WTC11 (cell line): ENCODE measurements around the gene SEMA6D. TPM values are rescaled to one million over a fixed set of nuclear protein-coding genes. Genes with fewer than 3 reads are reported as not detected.

Source experiments
- ATAC-seq: fragments of 200-7000 bp; cut with Tn5 transposase; 2 replicates; pipeline ENCODE4 v1.10.0; 2021; ENCODE audit warnings: mild to moderate bottlenecking, moderate library complexity
- CTCF ChIA-PET: fragments of 300-600 bp; sonication (Branson Sonifier 250); formaldehyde crosslinking; loops from one replicate; lab custom pipeline; 2021; ENCODE audit warnings: antibody characterized with exemption; lab: Charles Lee
- POLR2A ChIA-PET: fragments of 350-600 bp; sonication (Branson Sonifier 250); formaldehyde crosslinking; loops from one replicate; lab custom pipeline; 2021; ENCODE audit warnings: antibody characterized with exemption; lab: Charles Lee
- DNase-seq: peaks from one replicate; pipeline ENCODE4 v3.0.0; 2021; ENCODE audit warnings: low spot score
- H3K27ac Mint-ChIP-seq: 2 replicates; pipeline ENCODE4 v1.8.0; 2021; ENCODE audit warnings: mixed read lengths
- H3K27me3 Mint-ChIP-seq: 2 replicates; pipeline ENCODE4 v1.8.0; 2021; ENCODE audit warnings: low read depth, mild to moderate bottlenecking, moderate library complexity, mixed read lengths
- H3K36me3 Mint-ChIP-seq: 2 replicates; pipeline ENCODE4 v1.8.0; 2021; ENCODE audit warnings: mixed read lengths
- H3K4me1 Mint-ChIP-seq: 2 replicates; pipeline ENCODE4 v1.8.0; 2022; ENCODE audit warnings: mixed read lengths
- H3K4me3 Mint-ChIP-seq: 2 replicates; pipeline ENCODE4 v1.8.0; 2021; ENCODE audit warnings: mild to moderate bottlenecking, moderate library complexity, mixed read lengths
- H3K9me3 Mint-ChIP-seq: 2 replicates; pipeline ENCODE4 v1.8.0; 2021; ENCODE audit warnings: mixed read lengths
- CREB1 ChIP-seq: sonication (generic); formaldehyde crosslinking; IDR thresholded peaks from 2 replicates; pipeline ENCODE4 v1.8.0; 2023; ENCODE audit warnings: mild to moderate bottlenecking, missing genetic modification reagents
- ELF4 ChIP-seq: sonication (generic); formaldehyde crosslinking; IDR thresholded peaks from 2 replicates; pipeline ENCODE4 v1.8.1; 2022; ENCODE audit warnings: low read depth, mild to moderate bottlenecking, moderate library complexity, missing genetic modification reagents
- ETV6 ChIP-seq: sonication (generic); formaldehyde crosslinking; IDR thresholded peaks from 2 replicates; pipeline ENCODE4 v1.8.1; 2022; ENCODE audit warnings: mild to moderate bottlenecking, missing genetic modification reagents
- FOXP1 ChIP-seq: sonication (generic); formaldehyde crosslinking; IDR thresholded peaks from 2 replicates; pipeline ENCODE4 v1.8.0; 2022; ENCODE audit warnings: missing genetic modification reagents, mild to moderate bottlenecking, moderate library complexity, borderline replicate concordance
- IRF2 ChIP-seq: sonication (generic); formaldehyde crosslinking; IDR thresholded peaks from 2 replicates; pipeline ENCODE4 v1.8.0; 2022; ENCODE audit warnings: low read depth, missing genetic modification reagents, borderline replicate concordance
- JAZF1 ChIP-seq: fragments of 250-450 bp; sonication (Bioruptor Pico); IDR thresholded peaks from 2 replicates; pipeline ENCODE4 v1.9.0; 2021; ENCODE audit warnings: moderate library complexity, mild to moderate bottlenecking, inconsistent platforms
- MXD4 ChIP-seq: fragments of 250-450 bp; sonication (Bioruptor Pico); IDR thresholded peaks from 2 replicates; pipeline ENCODE4 v1.8.0; 2021; ENCODE audit warnings: mild to moderate bottlenecking, moderate library complexity, borderline replicate concordance
- MYBL2 ChIP-seq: sonication (generic); formaldehyde crosslinking; IDR thresholded peaks from 2 replicates; pipeline ENCODE4 v1.8.1; 2023; ENCODE audit warnings: mild to moderate bottlenecking, moderate library complexity, missing genetic modification reagents
- NR3C1 ChIP-seq: sonication (generic); formaldehyde crosslinking; conservative IDR thresholded peaks from 2 replicates; pipeline ENCODE4 v1.8.1; 2023; ENCODE audit warnings: low read depth, mild to moderate bottlenecking, missing genetic modification reagents
- PRRX2 ChIP-seq: fragments of 250-450 bp; sonication (Bioruptor Pico); IDR thresholded peaks from 2 replicates; pipeline ENCODE4 v1.8.0; 2021; ENCODE audit warnings: mild to moderate bottlenecking
- SP1 ChIP-seq: sonication (generic); formaldehyde crosslinking; conservative IDR thresholded peaks from 2 replicates; pipeline ENCODE4 v1.8.1; 2022; ENCODE audit warnings: missing genetic modification reagents
- TCF7 ChIP-seq: sonication (generic); formaldehyde crosslinking; IDR thresholded peaks from 2 replicates; pipeline ENCODE4 v1.8.0; 2022; ENCODE audit warnings: mild to moderate bottlenecking, low read depth, missing genetic modification reagents, moderate library complexity
- TEAD1 ChIP-seq: sonication (generic); formaldehyde crosslinking; IDR thresholded peaks from 2 replicates; pipeline ENCODE4 v1.8.0; 2022; ENCODE audit warnings: mild to moderate bottlenecking, missing genetic modification reagents
- ZNF138 ChIP-seq: sonication (generic); formaldehyde crosslinking; conservative IDR thresholded peaks from 2 replicates; pipeline ENCODE4 v1.8.1; 2022; ENCODE audit warnings: mild to moderate bottlenecking, moderate library complexity, missing genetic modification reagents
- ZNF416 ChIP-seq: fragments of 250-450 bp; sonication (Bioruptor Pico); IDR thresholded peaks from 2 replicates; pipeline ENCODE4 v1.9.0; 2021; ENCODE audit warnings: mild to moderate bottlenecking, inconsistent platforms
- ZNF671 ChIP-seq: fragments of 250-450 bp; sonication (Bioruptor Pico); IDR thresholded peaks from 2 replicates; pipeline ENCODE4 v1.8.0; 2021; ENCODE audit warnings: mild to moderate bottlenecking
- total RNA-seq: library from RNA; stranded (reverse); gene quantifications from 3 replicates; pipeline ENCODE4 v1.2.3, GENCODE V29; 2021
- TF ChIP-seq, protein P1 (sequence below): sonication (generic); formaldehyde crosslinking; IDR thresholded peaks from 2 replicates; pipeline ENCODE4 v1.8.0; 2023; ENCODE audit warnings: mild to moderate bottlenecking, missing genetic modification reagents
- TF ChIP-seq, protein P2 (sequence below): sonication (generic); formaldehyde crosslinking; IDR thresholded peaks from 2 replicates; pipeline ENCODE4 v1.8.1; 2022; ENCODE audit warnings: mild to moderate bottlenecking, missing genetic modification reagents, moderate library complexity, borderline replicate concordance
- TF ChIP-seq, protein P3 (sequence below): sonication (generic); formaldehyde crosslinking; IDR thresholded peaks from 2 replicates; pipeline ENCODE4 v1.8.0; 2022; ENCODE audit warnings: mild to moderate bottlenecking, missing genetic modification reagents
- TF ChIP-seq, protein P4 (sequence below): fragments of 250-450 bp; sonication (Bioruptor Pico); IDR thresholded peaks from 2 replicates; pipeline ENCODE4 v1.8.0; 2021; ENCODE audit warnings: mild to moderate bottlenecking
- TF ChIP-seq, protein P5 (sequence below): sonication (generic); formaldehyde crosslinking; IDR thresholded peaks from 2 replicates; pipeline ENCODE4 v1.8.1; 2023; ENCODE audit warnings: mild to moderate bottlenecking, moderate library complexity, missing genetic modification reagents
- TF ChIP-seq, protein P6 (sequence below): fragments of 250-450 bp; sonication (Bioruptor Pico); IDR thresholded peaks from 2 replicates; pipeline ENCODE4 v1.9.0; 2021; ENCODE audit warnings: mild to moderate bottlenecking

The SEMA6D gene
- total RNA-seq, 1 experiment from 2014 or later: 2.6 TPM

DNA sequence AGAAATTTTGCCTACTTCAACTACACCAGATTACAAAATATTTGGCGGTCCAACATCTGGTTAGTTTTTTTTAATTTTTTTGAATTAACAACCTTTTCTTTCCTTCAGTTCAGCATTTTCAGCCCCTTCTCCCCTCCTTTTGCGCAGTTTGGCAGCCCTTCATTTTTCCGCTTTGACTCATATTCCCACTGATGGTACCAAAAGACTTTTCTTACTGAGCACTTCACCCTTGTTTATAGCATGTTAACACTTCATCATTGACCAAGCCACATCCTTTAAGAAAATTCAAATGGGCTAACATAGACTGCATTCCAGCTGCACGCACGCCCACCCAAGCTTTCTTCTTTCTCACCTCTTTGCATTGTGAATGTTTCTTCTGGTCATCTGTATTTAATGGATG, 49.7 kb downstream of the SEMA6D start:
- CTCF ChIA-PET: no interaction called here
- peaks cover 14% of the 10 kb centered on the region for H3K9me3 Mint-ChIP-seq
- POLR2A ChIA-PET: interaction anchor here (0.7 kb wide), 1 partner anchor 74 kb away, joined by 3 read pairs; no protein-coding TSS in a partner anchor
- DNase-seq (no peak), ATAC-seq (no peak)
- no peak overlapping the region for H3K4me3 Mint-ChIP-seq
- TF ChIP-seq, protein P1, sequence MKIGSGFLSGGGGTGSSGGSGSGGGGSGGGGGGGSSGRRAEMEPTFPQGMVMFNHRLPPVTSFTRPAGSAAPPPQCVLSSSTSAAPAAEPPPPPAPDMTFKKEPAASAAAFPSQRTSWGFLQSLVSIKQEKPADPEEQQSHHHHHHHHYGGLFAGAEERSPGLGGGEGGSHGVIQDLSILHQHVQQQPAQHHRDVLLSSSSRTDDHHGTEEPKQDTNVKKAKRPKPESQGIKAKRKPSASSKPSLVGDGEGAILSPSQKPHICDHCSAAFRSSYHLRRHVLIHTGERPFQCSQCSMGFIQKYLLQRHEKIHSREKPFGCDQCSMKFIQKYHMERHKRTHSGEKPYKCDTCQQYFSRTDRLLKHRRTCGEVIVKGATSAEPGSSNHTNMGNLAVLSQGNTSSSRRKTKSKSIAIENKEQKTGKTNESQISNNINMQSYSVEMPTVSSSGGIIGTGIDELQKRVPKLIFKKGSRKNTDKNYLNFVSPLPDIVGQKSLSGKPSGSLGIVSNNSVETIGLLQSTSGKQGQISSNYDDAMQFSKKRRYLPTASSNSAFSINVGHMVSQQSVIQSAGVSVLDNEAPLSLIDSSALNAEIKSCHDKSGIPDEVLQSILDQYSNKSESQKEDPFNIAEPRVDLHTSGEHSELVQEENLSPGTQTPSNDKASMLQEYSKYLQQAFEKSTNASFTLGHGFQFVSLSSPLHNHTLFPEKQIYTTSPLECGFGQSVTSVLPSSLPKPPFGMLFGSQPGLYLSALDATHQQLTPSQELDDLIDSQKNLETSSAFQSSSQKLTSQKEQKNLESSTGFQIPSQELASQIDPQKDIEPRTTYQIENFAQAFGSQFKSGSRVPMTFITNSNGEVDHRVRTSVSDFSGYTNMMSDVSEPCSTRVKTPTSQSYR (CRISPR knock-in tag): no peak
- TF ChIP-seq IRF2 (CRISPR knock-in tag) (no peak), ELF4 (CRISPR knock-in tag) (no peak), NR3C1 (CRISPR knock-in tag) (no peak), MYBL2 (CRISPR knock-in tag) (no peak), SP1 (CRISPR knock-in tag) (no peak), TEAD1 (CRISPR knock-in tag) (no peak), MXD4 (no peak), PRRX2 (CRISPR knock-in tag) (no peak)
- no peak overlapping the region for H3K27ac Mint-ChIP-seq
- H3K36me3 Mint-ChIP-seq: peaks cover 13% of the 10 kb centered on the region
- H3K4me1 Mint-ChIP-seq: peaks cover 17% of the 10 kb centered on the region; the same call in 1 of the 2 replicates
- H3K27me3 Mint-ChIP-seq: no peaks in the 10 kb centered on the region

DNA sequence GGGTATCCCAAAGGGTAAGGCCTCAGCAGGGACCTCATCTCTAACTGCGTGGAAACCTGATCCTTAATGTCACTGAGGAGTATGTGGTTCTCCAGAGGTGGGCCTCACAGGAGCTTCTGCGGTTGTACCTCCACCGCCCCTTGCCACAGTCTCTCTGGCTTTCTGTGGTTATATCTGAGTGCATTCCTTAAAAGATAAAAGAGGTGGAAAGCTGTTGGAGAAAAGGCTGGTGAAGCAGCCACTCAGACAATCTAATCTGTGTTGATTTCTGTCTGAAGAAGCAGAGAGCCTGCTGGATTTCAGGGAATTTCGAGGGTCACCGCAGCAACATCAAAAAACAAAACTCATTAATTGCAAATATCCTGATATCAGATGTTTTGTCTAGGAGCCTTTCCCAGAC, 51.4 kb downstream of the SEMA6D start:
- Mint-ChIP-seq H3K36me3 (peaks cover 13% of the 10 kb centered on the region), H3K27me3 (no peaks in the 10 kb centered on the region), H3K27ac (no peak overlapping the region), H3K9me3 (peaks cover 14% of the 10 kb centered on the region), H3K4me3 (no peak overlapping the region), H3K4me1 (peaks cover 20% of the 10 kb centered on the region)
- TF ChIP-seq CREB1: no peak
- TF ChIP-seq, protein P2, sequence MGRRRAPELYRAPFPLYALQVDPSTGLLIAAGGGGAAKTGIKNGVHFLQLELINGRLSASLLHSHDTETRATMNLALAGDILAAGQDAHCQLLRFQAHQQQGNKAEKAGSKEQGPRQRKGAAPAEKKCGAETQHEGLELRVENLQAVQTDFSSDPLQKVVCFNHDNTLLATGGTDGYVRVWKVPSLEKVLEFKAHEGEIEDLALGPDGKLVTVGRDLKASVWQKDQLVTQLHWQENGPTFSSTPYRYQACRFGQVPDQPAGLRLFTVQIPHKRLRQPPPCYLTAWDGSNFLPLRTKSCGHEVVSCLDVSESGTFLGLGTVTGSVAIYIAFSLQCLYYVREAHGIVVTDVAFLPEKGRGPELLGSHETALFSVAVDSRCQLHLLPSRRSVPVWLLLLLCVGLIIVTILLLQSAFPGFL (CRISPR knock-in tag): no peak
- no peak for TF ChIP-seq TCF7 (CRISPR knock-in tag)
- TF ChIP-seq ELF4 (CRISPR knock-in tag): no peak
- no peak for TF ChIP-seq JAZF1 (CRISPR knock-in tag)
- TF ChIP-seq, protein P3, sequence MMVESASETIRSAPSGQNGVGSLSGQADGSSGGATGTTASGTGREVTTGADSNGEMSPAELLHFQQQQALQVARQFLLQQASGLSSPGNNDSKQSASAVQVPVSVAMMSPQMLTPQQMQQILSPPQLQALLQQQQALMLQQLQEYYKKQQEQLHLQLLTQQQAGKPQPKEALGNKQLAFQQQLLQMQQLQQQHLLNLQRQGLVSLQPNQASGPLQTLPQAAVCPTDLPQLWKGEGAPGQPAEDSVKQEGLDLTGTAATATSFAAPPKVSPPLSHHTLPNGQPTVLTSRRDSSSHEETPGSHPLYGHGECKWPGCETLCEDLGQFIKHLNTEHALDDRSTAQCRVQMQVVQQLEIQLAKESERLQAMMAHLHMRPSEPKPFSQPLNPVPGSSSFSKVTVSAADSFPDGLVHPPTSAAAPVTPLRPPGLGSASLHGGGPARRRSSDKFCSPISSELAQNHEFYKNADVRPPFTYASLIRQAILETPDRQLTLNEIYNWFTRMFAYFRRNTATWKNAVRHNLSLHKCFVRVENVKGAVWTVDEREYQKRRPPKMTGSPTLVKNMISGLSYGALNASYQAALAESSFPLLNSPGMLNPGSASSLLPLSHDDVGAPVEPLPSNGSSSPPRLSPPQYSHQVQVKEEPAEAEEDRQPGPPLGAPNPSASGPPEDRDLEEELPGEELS (CRISPR knock-in tag): no peak
- no peak for TF ChIP-seq FOXP1
- TF ChIP-seq ETV6 (CRISPR knock-in tag): no peak
- no peak for TF ChIP-seq IRF2 (CRISPR knock-in tag)
- TF ChIP-seq MXD4: no peak
- TF ChIP-seq TEAD1 (CRISPR knock-in tag): no peak
- TF ChIP-seq ZNF416 (CRISPR knock-in tag): no peak
- TF ChIP-seq, protein P4, sequence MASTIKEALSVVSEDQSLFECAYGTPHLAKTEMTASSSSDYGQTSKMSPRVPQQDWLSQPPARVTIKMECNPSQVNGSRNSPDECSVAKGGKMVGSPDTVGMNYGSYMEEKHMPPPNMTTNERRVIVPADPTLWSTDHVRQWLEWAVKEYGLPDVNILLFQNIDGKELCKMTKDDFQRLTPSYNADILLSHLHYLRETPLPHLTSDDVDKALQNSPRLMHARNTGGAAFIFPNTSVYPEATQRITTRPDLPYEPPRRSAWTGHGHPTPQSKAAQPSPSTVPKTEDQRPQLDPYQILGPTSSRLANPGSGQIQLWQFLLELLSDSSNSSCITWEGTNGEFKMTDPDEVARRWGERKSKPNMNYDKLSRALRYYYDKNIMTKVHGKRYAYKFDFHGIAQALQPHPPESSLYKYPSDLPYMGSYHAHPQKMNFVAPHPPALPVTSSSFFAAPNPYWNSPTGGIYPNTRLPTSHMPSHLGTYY (CRISPR knock-in tag): no peak
- no peak for TF ChIP-seq ZNF671 (CRISPR knock-in tag)
- no peak for TF ChIP-seq ZNF138 (CRISPR knock-in tag)
- TF ChIP-seq, protein P5, sequence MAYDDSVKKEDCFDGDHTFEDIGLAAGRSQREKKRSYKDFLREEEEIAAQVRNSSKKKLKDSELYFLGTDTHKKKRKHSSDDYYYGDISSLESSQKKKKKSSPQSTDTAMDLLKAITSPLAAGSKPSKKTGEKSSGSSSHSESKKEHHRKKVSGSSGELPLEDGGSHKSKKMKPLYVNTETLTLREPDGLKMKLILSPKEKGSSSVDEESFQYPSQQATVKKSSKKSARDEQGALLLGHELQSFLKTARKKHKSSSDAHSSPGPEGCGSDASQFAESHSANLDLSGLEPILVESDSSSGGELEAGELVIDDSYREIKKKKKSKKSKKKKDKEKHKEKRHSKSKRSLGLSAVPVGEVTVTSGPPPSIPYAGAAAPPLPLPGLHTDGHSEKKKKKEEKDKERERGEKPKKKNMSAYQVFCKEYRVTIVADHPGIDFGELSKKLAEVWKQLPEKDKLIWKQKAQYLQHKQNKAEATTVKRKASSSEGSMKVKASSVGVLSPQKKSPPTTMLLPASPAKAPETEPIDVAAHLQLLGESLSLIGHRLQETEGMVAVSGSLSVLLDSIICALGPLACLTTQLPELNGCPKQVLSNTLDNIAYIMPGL (CRISPR knock-in tag): no peak
- TF ChIP-seq, protein P6, sequence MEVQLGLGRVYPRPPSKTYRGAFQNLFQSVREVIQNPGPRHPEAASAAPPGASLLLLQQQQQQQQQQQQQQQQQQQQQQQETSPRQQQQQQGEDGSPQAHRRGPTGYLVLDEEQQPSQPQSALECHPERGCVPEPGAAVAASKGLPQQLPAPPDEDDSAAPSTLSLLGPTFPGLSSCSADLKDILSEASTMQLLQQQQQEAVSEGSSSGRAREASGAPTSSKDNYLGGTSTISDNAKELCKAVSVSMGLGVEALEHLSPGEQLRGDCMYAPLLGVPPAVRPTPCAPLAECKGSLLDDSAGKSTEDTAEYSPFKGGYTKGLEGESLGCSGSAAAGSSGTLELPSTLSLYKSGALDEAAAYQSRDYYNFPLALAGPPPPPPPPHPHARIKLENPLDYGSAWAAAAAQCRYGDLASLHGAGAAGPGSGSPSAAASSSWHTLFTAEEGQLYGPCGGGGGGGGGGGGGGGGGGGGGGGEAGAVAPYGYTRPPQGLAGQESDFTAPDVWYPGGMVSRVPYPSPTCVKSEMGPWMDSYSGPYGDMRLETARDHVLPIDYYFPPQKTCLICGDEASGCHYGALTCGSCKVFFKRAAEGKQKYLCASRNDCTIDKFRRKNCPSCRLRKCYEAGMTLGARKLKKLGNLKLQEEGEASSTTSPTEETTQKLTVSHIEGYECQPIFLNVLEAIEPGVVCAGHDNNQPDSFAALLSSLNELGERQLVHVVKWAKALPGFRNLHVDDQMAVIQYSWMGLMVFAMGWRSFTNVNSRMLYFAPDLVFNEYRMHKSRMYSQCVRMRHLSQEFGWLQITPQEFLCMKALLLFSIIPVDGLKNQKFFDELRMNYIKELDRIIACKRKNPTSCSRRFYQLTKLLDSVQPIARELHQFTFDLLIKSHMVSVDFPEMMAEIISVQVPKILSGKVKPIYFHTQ: no peak
- no peak for ATAC-seq
- ChIA-PET CTCF (interaction anchor here (0.9 kb wide), 1 partner anchor 13 kb away, joined by 3 read pairs; no protein-coding TSS in a partner anchor), POLR2A (no interaction called here)
- no peak for DNase-seq
